Medulla oblongata (tissue), 1 donor: Measurements from ENCODE around the gene RASAL3.
A peak's percentile ranks its signal among the peaks of the same experiment; 100 is the strongest.

ENCODE experiments used
- DNase-seq: peaks from one replicate; pipeline ENCODE4 v3.0.0-alpha.2; 2015; ENCODE audit errors: extremely low spot score

Gene RASAL3

DNA sequence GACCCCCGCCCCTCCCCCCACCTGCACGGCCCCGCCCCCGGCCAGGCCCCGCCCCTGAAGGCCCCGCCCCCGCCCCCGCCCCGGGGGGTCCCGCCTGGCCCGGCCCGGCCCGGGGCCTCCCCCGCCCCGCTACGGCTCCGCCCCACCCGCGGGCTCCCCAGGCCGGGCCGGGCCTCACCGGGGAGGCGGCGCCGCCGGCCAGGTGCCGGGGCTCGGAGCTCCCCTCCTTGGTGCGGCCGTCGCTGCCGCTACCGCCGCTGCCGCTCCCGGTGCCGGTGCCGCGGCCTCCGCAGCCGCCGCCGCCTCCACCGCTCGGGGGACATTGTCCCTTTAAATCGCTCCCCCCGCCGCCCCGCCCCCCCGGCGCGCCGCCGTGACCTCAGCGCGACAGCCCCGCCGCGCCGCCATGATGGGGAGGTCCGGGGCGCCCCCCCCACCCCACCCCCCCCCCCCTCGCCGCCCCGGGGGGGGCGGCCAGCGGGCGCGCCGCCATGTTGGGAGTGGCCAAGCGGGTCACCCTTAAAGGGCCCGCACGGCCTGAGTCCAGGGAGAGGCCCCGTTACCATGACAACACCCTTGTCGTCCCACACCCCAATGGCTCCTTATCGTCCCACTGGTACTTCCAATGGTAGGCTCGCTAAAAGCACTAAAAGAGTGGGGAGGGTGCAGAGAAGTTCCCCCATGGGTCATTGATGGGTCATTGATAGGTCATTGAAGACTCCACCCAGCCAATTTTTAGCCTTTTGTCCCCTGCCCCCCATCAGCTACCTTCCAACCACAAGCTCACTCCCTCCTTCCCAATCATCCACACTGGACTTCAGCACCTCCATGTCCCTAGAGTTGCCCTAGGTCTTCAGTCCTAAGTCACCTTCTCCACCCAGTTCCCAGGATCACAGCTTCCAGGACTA is 14.5 kb downstream of the RASAL3 start, which contains the start of gene WIZ:
Gene WIZ, minus strand, starts transcription at position 337 of the 908 bp plus-strand sequence. CDS start 1,649 bp downstream, outside the sequence.
- DNase-seq: peak; percentile 56

DNA sequence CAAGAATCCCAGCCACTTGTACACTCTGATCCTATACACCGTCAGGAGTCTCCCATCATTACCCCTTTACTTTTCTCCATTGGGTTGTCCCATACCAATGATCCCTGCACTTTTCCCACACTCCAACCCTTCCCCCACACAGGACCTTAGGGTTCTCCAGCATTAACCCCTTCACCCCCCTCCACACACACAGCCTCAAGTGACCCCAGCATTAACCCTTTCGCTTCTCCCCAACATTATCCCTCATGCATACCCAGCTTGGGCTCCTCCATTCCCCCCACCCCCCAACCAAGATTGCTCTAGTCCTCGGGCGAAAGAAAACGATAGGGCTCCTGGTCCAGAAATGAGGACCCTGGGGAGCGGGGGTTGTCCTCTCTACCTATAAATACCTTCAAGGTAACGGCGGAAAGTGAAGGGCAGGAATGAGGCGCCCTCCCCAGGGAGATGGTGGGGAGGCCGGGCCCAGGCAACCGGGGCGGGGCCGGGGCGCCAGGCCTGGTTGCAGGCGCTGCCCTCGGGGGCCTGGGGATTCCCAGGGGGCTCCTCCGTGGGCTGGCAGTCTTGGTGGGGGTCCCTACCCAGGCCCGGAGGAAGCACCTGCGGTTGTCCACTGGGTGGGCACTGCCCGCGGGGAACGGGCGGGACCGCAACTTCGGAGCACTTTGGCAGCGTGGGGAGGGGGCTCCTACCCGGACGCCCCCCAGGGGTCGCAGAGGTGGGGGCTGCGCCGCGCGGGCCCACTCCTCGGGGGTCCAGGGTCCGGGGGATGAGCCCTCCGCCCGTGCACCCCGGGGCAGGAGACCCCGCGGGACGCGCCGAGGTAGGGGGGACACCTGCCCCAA is 15.3 kb downstream of the RASAL3 start:
- DNase-seq: no peak

DNA sequence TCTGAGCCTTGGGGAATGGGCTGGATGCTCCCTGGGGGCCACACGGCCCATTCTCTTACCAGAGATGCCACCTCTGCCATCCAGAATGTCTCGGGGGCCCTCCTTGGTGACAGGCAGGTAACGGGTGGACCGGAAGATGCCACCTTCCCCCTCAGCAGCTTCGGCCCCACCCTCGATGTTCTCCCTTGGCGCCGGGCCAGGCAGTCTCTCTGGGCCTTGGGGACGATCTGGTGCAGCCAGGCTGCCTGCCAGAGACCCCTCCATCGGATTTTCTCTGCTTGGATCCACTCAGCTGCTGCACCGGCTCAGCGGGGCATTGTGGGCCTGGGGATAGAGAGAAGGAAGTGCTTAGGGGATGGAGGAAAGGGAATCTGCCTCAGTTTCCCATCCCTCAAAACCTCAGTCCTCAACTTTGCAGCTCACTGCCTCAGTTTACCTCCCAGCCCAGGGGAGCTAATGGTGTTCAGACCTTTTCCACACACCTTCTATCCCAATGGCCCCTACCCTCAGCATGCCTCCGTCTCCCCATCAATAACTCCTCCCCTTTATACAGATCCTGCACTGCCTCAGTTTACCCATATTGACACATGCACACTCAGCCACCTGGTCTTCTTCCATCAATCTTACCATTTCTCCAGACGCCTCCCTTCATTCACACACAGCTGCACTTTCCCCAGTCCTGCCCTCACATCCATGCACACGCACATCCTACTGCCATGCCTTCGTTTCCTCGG is 16.1 kb downstream of the RASAL3 start:
- no peak for DNase-seq

DNA sequence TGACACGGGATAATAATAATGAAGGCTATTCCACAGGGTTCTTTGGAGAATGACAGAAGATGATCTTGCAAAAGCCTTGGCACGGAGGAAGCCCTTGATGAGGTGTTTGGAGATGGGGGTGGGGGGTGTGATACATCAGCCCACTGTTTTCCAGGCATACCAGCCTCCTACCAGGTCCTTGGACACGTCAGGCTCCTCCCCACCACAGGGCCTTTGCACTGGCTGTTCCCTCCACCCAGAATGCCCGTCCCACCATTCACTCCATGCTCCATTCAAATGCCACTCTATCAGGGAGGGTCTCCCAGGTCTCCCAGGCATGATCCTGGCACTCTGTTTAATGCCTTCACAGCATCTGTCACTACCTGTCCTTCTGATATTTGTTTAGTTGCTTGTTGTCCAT is 17.3 kb downstream of the RASAL3 start:
- no peak for DNase-seq

DNA sequence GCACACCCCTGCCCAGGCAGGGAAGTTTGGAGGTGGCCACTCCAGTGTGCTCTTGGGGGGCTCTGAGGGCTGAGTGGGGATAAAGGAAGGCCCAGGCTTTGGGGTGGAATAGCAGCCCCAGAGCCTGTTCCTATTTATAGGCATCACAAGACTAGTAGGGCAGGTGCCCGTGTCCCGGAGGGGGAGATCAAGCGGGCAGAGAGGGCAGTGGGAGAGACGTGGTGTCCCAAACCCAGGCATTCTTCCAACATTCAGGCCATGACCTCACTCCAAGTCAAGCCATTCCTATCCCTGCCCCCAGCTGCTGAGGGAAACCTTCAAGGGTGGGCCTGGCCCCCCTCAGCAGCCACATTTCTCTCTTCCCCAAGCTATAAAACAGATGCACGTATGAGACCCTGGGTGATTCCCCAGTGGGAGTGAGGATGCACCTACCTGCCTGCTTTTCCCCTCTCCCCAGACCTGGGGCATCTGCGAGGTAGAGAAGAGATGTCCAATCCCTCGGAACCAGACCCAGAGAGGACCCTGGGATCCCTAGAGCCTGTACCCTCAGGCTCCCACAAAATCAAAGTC is 18.5 kb downstream of the RASAL3 start:
- no peak for DNase-seq

DNA sequence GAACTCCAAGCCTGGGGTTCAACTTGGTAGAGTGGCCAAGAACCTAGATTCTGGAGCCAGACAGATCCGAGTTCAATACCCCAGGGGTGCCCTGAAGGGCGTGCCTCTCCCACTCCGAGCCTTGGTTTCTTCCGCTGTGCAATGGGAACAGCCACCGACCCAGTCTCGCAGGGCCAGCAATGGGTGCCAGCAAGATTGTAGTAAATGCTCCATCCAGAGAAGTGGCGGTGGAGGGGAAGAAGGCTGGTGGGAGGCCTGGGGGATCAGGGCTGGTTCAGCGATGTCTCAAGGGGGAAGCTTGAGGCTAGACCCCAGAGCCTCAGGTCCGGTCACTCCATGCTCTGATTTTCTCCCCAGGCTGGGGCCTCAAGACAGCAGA is 19.1 kb downstream of the RASAL3 start:
- no peak for DNase-seq

DNA sequence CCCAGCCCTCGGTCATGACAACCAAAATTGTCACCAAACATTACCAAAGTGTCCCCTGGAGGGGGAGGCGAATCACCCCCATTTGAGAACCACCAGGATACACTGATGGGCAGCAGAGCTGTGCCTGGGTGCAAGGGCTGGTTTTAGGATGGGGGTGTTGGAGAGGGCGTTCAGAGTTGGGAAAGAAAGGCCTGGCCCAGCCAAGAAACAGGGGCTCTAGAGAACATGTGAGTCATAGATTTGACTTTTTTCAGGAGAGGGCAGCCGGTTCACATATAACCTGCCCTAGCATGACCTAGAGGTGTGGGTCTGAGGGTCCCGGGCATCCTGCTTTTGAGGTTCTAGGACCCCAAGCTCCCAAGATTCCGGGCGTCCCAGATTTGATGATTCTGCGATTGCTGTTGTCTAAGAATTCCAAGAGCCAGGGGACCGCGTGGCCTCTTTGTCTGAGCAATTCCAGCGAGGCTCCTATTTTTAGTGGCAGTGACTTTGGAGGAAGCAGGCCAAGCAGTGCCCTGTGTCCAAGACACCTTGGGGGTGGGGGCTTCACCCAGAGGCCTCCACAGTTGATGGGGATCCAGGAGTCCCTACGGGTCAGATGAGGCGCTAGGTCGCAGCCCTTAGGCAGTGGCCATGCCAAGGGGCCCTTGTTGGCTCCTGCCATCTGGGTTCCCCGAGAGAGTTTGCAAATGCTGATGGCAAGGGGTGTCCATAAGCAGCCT is 19.7 kb downstream of the RASAL3 start:
- DNase-seq: no peak

DNA sequence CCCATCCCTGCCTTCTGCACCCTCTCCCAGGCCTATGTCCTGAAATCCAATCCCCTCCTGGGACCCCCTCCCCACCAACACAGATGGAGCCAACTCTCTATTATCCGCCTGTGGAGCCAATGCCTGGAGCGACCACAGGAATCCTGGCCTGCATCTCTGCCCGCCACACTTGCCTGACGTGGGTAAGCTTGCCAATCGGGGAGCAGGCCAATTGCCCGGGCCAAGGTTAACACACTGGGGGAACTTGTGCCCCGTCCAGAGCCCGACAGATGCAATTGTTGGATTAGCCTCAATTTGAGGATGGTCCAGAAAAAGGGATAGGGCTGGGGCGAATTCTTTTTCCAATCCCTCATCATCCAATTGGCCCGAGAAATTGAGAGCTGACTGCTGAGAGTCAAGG is 20.5 kb downstream of the RASAL3 start:
- DNase-seq: no peak

DNA sequence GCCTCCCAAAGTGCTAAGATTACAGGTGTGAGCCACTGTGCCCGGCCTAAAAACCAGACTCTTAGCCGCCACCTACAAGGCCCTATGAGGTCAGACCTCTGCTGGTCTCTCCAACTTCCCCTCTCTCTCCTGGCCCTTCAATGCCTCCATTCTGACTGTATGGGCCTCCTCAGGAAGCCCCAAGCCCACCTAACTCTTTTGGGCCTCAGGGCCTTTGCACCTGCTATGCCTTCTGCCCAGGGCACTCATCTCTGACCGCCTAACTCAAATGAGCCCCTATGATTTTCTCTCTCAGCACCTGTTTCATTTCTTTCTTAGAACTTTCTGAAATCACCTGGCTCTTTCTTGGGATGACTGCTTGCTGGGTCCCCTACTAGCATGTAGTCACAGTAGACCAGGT is 21.0 kb downstream of the RASAL3 start:
- DNase-seq: no peak

DNA sequence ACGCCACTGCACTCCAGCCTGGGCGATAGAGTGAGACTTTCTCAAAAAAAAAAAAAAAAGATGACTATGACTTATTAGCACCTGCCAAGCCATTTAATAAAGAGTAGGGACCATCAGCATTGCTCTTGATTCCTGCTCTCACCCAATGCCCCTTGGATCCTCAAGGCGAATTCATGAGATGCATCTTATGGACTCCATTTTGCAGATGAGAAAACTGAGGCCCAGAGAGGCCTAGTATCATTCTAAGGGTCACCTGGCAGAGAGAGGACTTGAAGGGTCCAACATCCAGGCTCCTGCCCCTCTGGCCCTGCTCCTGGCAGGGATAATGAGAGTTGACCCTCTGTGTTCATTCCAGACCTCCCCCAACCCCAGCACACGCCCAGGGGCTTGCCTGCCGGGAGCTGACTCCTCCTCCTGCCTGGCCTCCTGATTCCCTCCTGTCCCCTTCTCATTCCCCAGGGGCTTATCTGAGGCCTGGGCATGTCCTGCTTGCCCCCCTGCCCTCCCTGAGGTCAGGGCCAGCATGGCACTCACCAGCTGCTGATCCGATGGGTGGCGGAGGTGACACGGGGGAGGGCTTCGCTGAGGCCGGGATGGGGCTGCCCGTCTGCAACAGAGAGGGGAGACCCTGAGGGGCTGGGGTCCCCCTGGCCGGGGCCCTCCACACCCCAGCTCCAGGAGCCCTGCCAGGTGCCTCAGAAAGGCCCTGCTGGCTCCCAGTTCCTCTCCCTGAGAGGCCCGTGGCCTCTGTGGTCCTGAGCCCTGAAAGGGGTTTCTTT is 22.0 kb downstream of the RASAL3 start:
- DNase-seq: no peak

DNA sequence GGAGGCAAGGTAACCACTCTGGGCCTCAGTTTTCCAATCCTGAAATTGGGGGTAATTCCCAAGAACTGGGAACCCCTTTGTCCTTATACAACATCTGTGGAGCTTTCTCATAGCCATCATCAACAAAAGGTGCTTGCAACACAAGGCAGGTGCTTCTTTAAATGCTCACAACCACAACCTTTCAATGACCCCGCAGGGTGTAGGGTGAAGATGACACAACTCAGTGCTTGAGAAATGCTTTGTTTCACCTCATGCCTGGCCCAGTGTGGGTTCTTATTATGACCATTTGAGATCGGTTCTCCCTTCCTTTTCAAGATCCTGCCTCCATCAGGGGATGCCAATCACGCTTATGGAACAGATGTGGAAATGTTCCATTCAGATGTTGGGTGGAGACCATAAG is 23.0 kb downstream of the RASAL3 start:
- DNase-seq: no peak

DNA sequence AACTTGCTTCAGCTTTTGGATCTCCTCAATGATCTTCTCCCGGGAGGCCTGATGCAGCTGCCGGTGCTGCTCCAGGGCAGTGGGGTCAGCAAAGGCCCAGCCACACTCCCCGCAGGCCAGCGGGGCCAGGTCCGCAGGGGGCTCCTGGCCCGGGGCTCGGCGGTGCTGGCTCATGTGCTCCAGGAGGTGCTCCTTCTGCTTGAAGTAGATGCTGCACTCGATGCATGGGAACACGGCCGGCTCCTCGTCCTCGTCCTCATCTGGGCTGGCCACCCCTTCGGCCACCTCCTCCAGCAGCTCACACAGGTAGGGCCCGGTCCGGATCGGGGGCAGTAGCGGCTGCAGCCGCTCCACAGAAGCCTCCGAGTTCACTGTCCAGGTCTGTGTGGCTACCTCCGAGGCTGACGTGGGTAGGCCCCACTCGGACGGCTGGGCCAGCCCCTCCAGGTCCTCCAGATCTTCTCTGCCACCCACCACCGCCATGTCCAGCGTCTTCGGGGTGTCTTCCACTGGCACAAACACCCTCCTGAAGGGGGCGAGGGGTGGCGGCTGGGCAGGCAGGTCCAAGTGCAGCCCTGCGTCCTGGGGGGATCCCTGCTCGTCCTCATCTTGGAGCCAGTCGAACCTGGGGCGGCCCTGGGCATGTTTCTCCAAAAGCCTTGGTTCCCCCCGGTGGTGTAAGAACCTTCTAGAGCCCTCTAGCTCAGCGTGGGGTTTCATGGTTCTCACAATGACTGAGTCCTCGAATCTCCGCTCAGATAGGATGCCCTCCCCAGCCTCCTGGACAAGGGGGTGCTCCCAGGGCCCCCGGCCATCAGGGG is 24.3 kb downstream of the RASAL3 start:
- no peak for DNase-seq

DNA sequence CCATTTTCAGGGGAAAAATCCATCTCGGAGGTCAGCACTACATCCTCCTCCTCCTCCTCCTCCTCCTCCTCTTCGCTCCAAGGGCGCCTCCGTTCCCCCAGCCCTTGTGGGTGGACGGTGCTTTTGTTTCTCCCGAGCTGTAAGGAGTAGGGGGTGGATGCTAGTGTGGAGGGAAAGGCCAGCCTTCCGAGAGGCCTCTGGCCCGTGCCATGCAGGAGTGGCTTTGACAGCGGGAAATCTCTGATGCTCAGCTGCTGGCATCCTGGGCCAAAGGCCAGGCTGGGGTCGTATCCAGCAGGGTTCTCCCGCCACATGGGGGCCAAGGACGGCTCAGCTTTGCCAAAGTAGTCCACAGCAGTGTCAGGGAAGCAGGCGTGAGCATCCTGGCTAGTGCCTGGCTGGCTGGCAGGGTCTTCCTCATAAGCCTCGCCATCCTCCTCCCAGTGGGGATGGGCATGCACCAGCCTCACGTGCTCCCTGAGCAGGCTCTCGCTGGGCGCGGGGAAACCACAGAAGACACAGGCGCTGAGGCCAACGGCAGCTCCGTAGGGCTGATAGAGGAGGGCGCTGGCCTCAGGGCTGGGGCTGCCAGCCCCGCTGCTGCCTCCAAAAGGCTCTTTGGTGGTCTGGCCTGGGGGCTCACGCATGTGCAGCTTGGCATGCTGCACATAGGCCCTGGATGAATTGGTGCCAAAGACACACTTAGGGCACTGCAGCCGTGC is 25.1 kb downstream of the RASAL3 start:
- no peak for DNase-seq

DNA sequence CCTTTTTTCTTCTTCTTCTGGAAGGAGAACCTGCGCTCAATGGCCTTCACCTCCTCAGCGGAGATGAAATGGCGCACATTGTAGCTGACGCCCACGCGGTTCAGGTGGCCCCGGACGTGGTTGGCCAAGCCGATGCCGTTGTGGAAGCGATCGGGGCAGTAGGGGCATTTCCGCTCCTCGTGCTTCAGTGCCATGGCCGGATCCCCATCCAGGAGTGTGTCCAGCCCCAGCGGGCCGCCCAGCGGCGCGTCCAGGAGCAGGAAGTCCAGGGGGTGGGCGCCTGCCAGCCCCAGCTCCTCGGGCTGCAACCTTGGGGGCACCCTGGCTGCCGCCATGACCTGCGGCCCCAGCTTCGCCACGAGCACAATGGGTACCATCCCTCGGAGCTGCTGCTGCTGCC is 25.8 kb downstream of the RASAL3 start:
- no peak for DNase-seq

DNA sequence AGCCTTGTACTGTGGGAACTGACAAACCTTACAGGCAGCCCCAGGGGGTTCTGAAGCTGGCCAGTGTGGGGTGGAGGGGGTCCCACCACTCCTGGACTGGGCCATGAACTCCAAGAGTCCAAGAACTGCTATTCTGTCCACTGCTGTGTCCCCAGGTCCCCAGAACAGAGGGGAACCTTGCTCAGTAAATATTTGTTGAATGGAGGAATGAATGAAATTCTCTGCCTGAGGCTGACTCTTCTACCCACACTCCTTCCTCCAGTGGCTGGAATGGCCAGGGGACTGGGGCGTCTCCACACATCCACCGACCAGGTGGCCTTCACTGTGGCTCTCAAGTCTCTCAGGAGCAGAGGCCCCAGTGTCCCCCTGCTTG is 26.2 kb downstream of the RASAL3 start:
- DNase-seq: no peak

DNA sequence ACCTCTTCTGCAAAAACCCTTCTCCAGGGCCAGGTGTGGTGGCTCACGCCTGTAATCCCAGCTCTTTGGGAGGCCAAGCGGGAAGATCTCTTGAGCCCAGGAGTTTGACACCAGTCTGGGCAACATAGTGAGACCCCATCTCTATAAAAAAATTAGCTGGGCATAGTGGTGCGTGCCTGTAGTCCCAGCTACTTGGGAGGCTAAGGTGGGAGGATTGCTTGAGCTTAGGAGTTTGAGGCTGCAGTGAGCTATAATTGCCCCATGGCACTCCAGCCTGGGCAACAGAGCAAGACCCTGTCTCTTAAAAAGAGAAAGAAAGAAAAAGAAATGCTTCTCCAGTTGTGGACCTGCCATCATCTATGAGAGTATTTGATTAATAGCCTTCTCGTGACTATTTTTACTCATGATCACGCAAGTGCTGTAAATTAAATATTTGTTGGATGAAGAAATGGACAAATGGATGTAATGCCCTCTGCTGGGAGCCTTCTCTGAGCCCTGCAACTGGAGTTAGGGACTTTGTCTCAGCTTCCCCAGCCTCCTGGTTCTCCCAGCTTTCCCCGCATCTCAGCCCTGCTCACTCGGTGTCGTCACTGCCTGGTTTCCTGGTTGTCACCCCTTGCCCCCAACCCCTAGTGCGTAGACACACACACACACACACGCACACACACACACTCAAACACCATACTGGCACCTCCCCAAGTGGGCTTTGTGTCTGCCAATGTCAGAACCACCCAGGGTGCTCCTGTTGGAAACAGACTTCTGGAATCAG is 26.8 kb downstream of the RASAL3 start:
- DNase-seq: no peak

DNA sequence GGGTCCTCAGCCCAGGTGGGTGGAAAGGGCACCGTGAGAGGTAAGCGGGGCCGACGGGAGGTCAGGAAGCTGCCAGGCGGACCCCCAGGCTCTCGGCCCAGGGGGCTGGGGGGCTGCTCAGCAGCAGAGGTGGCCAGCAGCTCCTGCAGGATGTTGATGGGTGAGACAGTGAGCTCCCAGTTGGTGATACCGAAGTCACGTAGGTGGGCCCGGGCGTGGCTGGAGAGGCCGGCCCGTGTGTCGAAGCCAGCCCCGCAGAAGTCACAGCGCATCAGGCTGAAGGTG is 27.6 kb downstream of the RASAL3 start:
- no peak for DNase-seq
